Measurements from ENCODE around the gene AR.
"Not testable (repeated sequence)": the region's sequence is repeated elsewhere in the genome, so short reads cannot be mapped to it uniquely, and the experiment has no call there.

AR gene

GRCh38 chrX:67652543-67652942 is 108.7 kb downstream of the AR start:
- no peak overlapping the region for H3K27ac Mint-ChIP-seq
- no peak overlapping the region for H3K4me3 Mint-ChIP-seq
- no peaks in the 10 kb centered on the region for H3K36me3 Mint-ChIP-seq
- no peak for ATAC-seq
- no peaks in the 10 kb centered on the region for H3K4me1 Mint-ChIP-seq
- peaks cover 6% of the 10 kb centered on the region for H3K9me3 Mint-ChIP-seq
- no peak for DNase-seq (ENCODE audit: low spot score in 2 of 2)

- Mint-ChIP-seq H3K4me3 (no peak overlapping the region), H3K27ac (no peak overlapping the region), H3K9me3 (peaks cover 10% of the 10 kb centered on the region), H3K36me3 (no peaks in the 10 kb centered on the region), H3K4me1 (no peaks in the 10 kb centered on the region)
- ATAC-seq (no peak), DNase-seq (ENCODE audit: low spot score in 2 of 2) (no peak)
Observed at GRCh38 chrX:67654301-67654700, 110.5 kb downstream of the AR start.

GRCh38 chrX:67665583-67665982 is 121.8 kb downstream of the AR start:
- peaks cover 2% of the 10 kb centered on the region for H3K9me3 Mint-ChIP-seq
- DNase-seq (ENCODE audit: low spot score in 2 of 2) (no peak), ATAC-seq (no peak)
- H3K27ac Mint-ChIP-seq: no peak overlapping the region
- no peak overlapping the region for H3K4me3 Mint-ChIP-seq
- no peaks in the 10 kb centered on the region for H3K36me3 Mint-ChIP-seq
- H3K4me1 Mint-ChIP-seq: no peaks in the 10 kb centered on the region

- H3K36me3 Mint-ChIP-seq; H3K4me3 Mint-ChIP-seq; DNase-seq (ENCODE audit: low spot score in 2 of 2); H3K27ac Mint-ChIP-seq; H3K4me1 Mint-ChIP-seq; ATAC-seq: not testable (repeated sequence)
- peaks cover 12% of the 10 kb centered on the region for H3K9me3 Mint-ChIP-seq
Observed at GRCh38 chrX:67670717-67671116, 126.9 kb downstream of the AR start.

GRCh38 chrX:67673741-67674274 is 130.0 kb downstream of the AR start:
- ATAC-seq (no peak), DNase-seq (ENCODE audit: low spot score in 2 of 2) (no peak)
- H3K4me1 Mint-ChIP-seq: no peaks in the 10 kb centered on the region
- peaks cover 6% of the 10 kb centered on the region for H3K36me3 Mint-ChIP-seq
- H3K4me3 Mint-ChIP-seq: no peak overlapping the region
- H3K9me3 Mint-ChIP-seq: peaks cover 15% of the 10 kb centered on the region
- H3K27ac Mint-ChIP-seq: no peak overlapping the region

GRCh38 chrX:67674741-67675140 is 130.9 kb downstream of the AR start:
- peaks cover 6% of the 10 kb centered on the region for H3K36me3 Mint-ChIP-seq
- no peak overlapping the region for H3K27ac Mint-ChIP-seq
- H3K4me3 Mint-ChIP-seq: no peak overlapping the region
- no peak for DNase-seq (ENCODE audit: low spot score in 2 of 2)
- peaks cover 15% of the 10 kb centered on the region for H3K9me3 Mint-ChIP-seq
- no peak for ATAC-seq
- no peaks in the 10 kb centered on the region for H3K4me1 Mint-ChIP-seq

- H3K36me3 Mint-ChIP-seq: no peaks in the 10 kb centered on the region
- DNase-seq (ENCODE audit: low spot score in 2 of 2): no peak
- no peak overlapping the region for H3K27ac Mint-ChIP-seq
- H3K4me3 Mint-ChIP-seq: no peak overlapping the region
- no peaks in the 10 kb centered on the region for H3K9me3 Mint-ChIP-seq
- no peak for ATAC-seq
- no peaks in the 10 kb centered on the region for H3K4me1 Mint-ChIP-seq
Observed at GRCh38 chrX:67684136-67684535, 140.3 kb downstream of the AR start.

GRCh38 chrX:67692246-67692645 is 148.4 kb downstream of the AR start:
- ATAC-seq: no peak
- DNase-seq (ENCODE audit: low spot score in 2 of 2): no peak
- Mint-ChIP-seq H3K4me1 (no peaks in the 10 kb centered on the region), H3K27ac (no peak overlapping the region), H3K36me3 (no peaks in the 10 kb centered on the region), H3K4me3 (no peak overlapping the region), H3K9me3 (peaks cover 3% of the 10 kb centered on the region)

- no peaks in the 10 kb centered on the region for H3K36me3 Mint-ChIP-seq
- no peak overlapping the region for H3K27ac Mint-ChIP-seq
- H3K4me1 Mint-ChIP-seq: no peaks in the 10 kb centered on the region
- DNase-seq (ENCODE audit: low spot score in 2 of 2) (no peak), ATAC-seq (no peak)
- peaks cover 3% of the 10 kb centered on the region for H3K9me3 Mint-ChIP-seq
- no peak overlapping the region for H3K4me3 Mint-ChIP-seq
Observed at GRCh38 chrX:67693928-67694327, 150.1 kb downstream of the AR start.

GRCh38 chrX:67697452-67697851 is 153.6 kb downstream of the AR start:
- H3K9me3 Mint-ChIP-seq: peaks cover 2% of the 10 kb centered on the region
- H3K4me1 Mint-ChIP-seq: no peaks in the 10 kb centered on the region
- H3K27ac Mint-ChIP-seq: no peak overlapping the region
- no peak overlapping the region for H3K4me3 Mint-ChIP-seq
- no peak for DNase-seq (ENCODE audit: low spot score in 2 of 2)
- no peaks in the 10 kb centered on the region for H3K36me3 Mint-ChIP-seq
- ATAC-seq: no peak

GRCh38 chrX:67700602-67701001 is 156.8 kb downstream of the AR start:
- DNase-seq (ENCODE audit: low spot score in 2 of 2) (no peak), ATAC-seq (no peak)
- Mint-ChIP-seq H3K36me3 (no peaks in the 10 kb centered on the region), H3K4me1 (no peaks in the 10 kb centered on the region), H3K9me3 (peaks cover 2% of the 10 kb centered on the region), H3K4me3 (no peak overlapping the region), H3K27ac (no peak overlapping the region)

- Mint-ChIP-seq H3K9me3 (no peaks in the 10 kb centered on the region), H3K4me1 (no peaks in the 10 kb centered on the region), H3K27ac (no peak overlapping the region), H3K4me3 (no peak overlapping the region), H3K36me3 (no peaks in the 10 kb centered on the region)
- no peak for DNase-seq (ENCODE audit: low spot score in 2 of 2)
- ATAC-seq: no peak
Observed at GRCh38 chrX:67714004-67714403, 170.2 kb downstream of the AR start.

- DNase-seq (ENCODE audit: low spot score in 2 of 2) (no peak), ATAC-seq (no peak)
- H3K9me3 Mint-ChIP-seq: no peaks in the 10 kb centered on the region
Observed at GRCh38 chrX:67717571-67717970, 173.8 kb downstream of the AR start.

GRCh38 chrX:67718926-67719325 is 175.1 kb downstream of the AR start:
- ATAC-seq (no peak), DNase-seq (ENCODE audit: low spot score in 2 of 2) (no peak)
- Mint-ChIP-seq H3K4me3 (no peak overlapping the region), H3K9me3 (peaks cover 3% of the 10 kb centered on the region), H3K36me3 (no peaks in the 10 kb centered on the region), H3K4me1 (no peaks in the 10 kb centered on the region), H3K27ac (no peak overlapping the region)

More at GRCh38 chrX:67717571-67717970, 173.8 kb downstream of the AR start:
- H3K36me3 Mint-ChIP-seq: no peaks in the 10 kb centered on the region
- H3K4me3 Mint-ChIP-seq: no peak overlapping the region
- H3K27ac Mint-ChIP-seq: no peak overlapping the region
- no peaks in the 10 kb centered on the region for H3K4me1 Mint-ChIP-seq

GRCh38 chrX:67720344-67720743 is 176.5 kb downstream of the AR start:
- H3K27ac Mint-ChIP-seq: no peak overlapping the region
- no peaks in the 10 kb centered on the region for H3K36me3 Mint-ChIP-seq
- H3K9me3 Mint-ChIP-seq: peaks cover 3% of the 10 kb centered on the region
- H3K4me1 Mint-ChIP-seq: no peaks in the 10 kb centered on the region
- ATAC-seq (no peak), DNase-seq (ENCODE audit: low spot score in 2 of 2) (no peak)
- no peak overlapping the region for H3K4me3 Mint-ChIP-seq

- ATAC-seq: no peak
- Mint-ChIP-seq H3K4me3 (no peak overlapping the region), H3K9me3 (peaks cover 3% of the 10 kb centered on the region), H3K4me1 (no peaks in the 10 kb centered on the region), H3K36me3 (no peaks in the 10 kb centered on the region), H3K27ac (no peak overlapping the region)
- no peak for DNase-seq (ENCODE audit: low spot score in 2 of 2)
Observed at GRCh38 chrX:67721321-67721720, 177.5 kb downstream of the AR start.
